GM12872 (cell line): Measurements from ENCODE around the gene BUB1.

Source experiments
- CTCF ChIP-seq: IDR thresholded peaks from 3 replicates; pipeline ENCODE4 v1.5.1; 2011; ENCODE audit warnings: low read depth, mild to moderate bottlenecking, low read length, moderate library complexity; ENCODE audit not compliant: insufficient read depth

The BUB1 gene

GRCh38 chr2:110718382-110718781, 40.5 kb upstream of the BUB1 start:
- no peak for TF ChIP-seq CTCF

- TF ChIP-seq CTCF, result no peak
Observed at GRCh38 chr2:110717734-110718133, 39.9 kb upstream of the BUB1 start.

- TF ChIP-seq CTCF, result no peak
Observed at GRCh38 chr2:110716959-110717645, 39.2 kb upstream of the BUB1 start.

GRCh38 chr2:110714452-110715224, 36.8 kb upstream of the BUB1 start:
- no peak for TF ChIP-seq CTCF

- TF ChIP-seq CTCF, result no peak
Observed at GRCh38 chr2:110713513-110714362, 35.9 kb upstream of the BUB1 start.

- no peak for TF ChIP-seq CTCF
Observed at GRCh38 chr2:110712737-110713136, 34.9 kb upstream of the BUB1 start.

- TF ChIP-seq CTCF, result no peak
Observed at GRCh38 chr2:110708455-110708854, 30.6 kb upstream of the BUB1 start.
